SK-N-SH (cell line): ENCODE measurements around the gene NPW. TPM values are rescaled to one million over a fixed set of nuclear protein-coding genes. Genes with fewer than 3 reads are reported as not detected.

ENCODE experiments used
- CTCF ChIA-PET: fragments of 300-600, 350-600 bp; formaldehyde crosslinking; extraction: SDS; loops from one replicate; lab custom pipeline; 2021; lab: Yijun Ruan, JAX
- POLR2A ChIA-PET: fragments of 350-600 bp; sonication (Branson Sonifier 250); formaldehyde crosslinking; extraction: SDS; loops from one replicate; lab custom pipeline; 2020; ENCODE audit warnings: antibody characterized with exemption, inconsistent platforms; lab: Yijun Ruan, JAX
- DNase-seq: peaks from one replicate; pipeline ENCODE4 v3.0.0; 2012
- H2AFZ ChIP-seq: fragments of 200-600 bp; sonication (generic); 2 replicates; pipeline ENCODE4 v1.8.1; 2016; ENCODE audit warnings: antibody characterized with exemption, mild to moderate bottlenecking, low read depth
- H3F3A ChIP-seq: fragments of 200-600 bp; sonication (generic); replicated peaks from 2 replicates; pipeline ENCODE3; 2016; ENCODE audit warnings: antibody characterized with exemption, mild to moderate bottlenecking; ENCODE audit not compliant: insufficient read depth
- H3K27ac ChIP-seq, 2 experiments: fragments of 200-500 bp in 1 of 2; fragments of 200-600 bp in 1 of 2; sonication (Bioruptor generic) in 1 of 2; sonication (generic), shearing (Covaris generic) in 1 of 2; 2 replicates each; pipeline versions ENCODE4 v1.5.1 to v1.6.1; 2014 to 2016; ENCODE audit warnings: low read depth in 2 of 2, inconsistent platforms in 1 of 2, low read length in 1 of 2, mild to moderate bottlenecking in 1 of 2, mixed read lengths in 1 of 2
- H3K27me3 ChIP-seq: fragments of 200-600 bp; sonication (generic), shearing (Covaris generic); 2 replicates; pipeline ENCODE4 v1.6.1; 2016; ENCODE audit warnings: mixed run types; ENCODE audit not compliant: insufficient read depth
- H3K36me3 ChIP-seq, 2 experiments: fragments of 200-500 bp in 1 of 2; fragments of 200-600 bp in 1 of 2; sonication (Bioruptor generic) in 1 of 2; sonication (generic) in 1 of 2; replicated peaks in 1 of 2; 2 replicates each; pipeline versions ENCODE3 to v1.5.1; 2014 to 2016; ENCODE audit warnings: low read length in 1 of 2, mild to moderate bottlenecking in 1 of 2; ENCODE audit not compliant: insufficient read depth in 2 of 2, control insufficient read depth in 1 of 2
- H3K4me1 ChIP-seq, 2 experiments: fragments of 200-500 bp in 1 of 2; fragments of 200-600 bp in 1 of 2; sonication (Bioruptor generic) in 1 of 2; sonication (generic), shearing (Covaris generic) in 1 of 2; 2 replicates each; pipeline versions ENCODE4 v1.5.1 to v1.6.1; 2014 to 2016; ENCODE audit warnings: low read depth in 1 of 2, low read length in 1 of 2, mixed run types in 1 of 2; ENCODE audit not compliant: insufficient read depth in 2 of 2, control insufficient read depth in 1 of 2
- H3K4me2 ChIP-seq: fragments of 200-600 bp; sonication (generic), shearing (Covaris generic); 2 replicates; pipeline ENCODE4 v1.6.1; 2017; ENCODE audit warnings: mixed run types
- H3K4me3 ChIP-seq, 2 experiments: fragments of 200-500 bp in 1 of 2; fragments of 200-600 bp in 1 of 2; sonication (Bioruptor generic) in 1 of 2; sonication (generic), shearing (Covaris generic) in 1 of 2; 2 replicates each; pipeline versions ENCODE4 v1.5.1 to v1.8.1; 2014 to 2016; ENCODE audit warnings: low read depth in 2 of 2, inconsistent platforms in 1 of 2, low read length in 1 of 2, mild to moderate bottlenecking in 1 of 2, mixed read lengths in 1 of 2, moderate library complexity in 1 of 2
- H3K79me2 ChIP-seq: fragments of 200-600 bp; sonication (generic); 2 replicates; pipeline ENCODE4 v1.8.1; 2017; ENCODE audit warnings: mild to moderate bottlenecking; ENCODE audit not compliant: insufficient read depth
- H3K9ac ChIP-seq: fragments of 200-600 bp; sonication (generic); 2 replicates; pipeline ENCODE4 v1.6.1; 2017; ENCODE audit warnings: mixed run types
- H3K9me2 ChIP-seq: fragments of 200-600 bp; sonication (generic); 2 replicates; pipeline ENCODE4 v1.6.1; 2017; ENCODE audit warnings: mixed run types
- H3K9me3 ChIP-seq: fragments of 200-600 bp; sonication (generic); 2 replicates; pipeline ENCODE4 v1.6.1; 2017; ENCODE audit warnings: mixed run types, mild to moderate bottlenecking, moderate library complexity
- H4K20me1 ChIP-seq: fragments of 200-600 bp; sonication (generic); 2 replicates; pipeline ENCODE4 v1.6.1; 2017; ENCODE audit warnings: mild to moderate bottlenecking, mixed run types; ENCODE audit not compliant: insufficient read depth
- CHD2 ChIP-seq: fragments of 150-350 bp; IDR thresholded peaks from 2 replicates; pipeline ENCODE4 v1.6.1; 2018; ENCODE audit warnings: low read length; ENCODE audit not compliant: partially characterized antibody
- CTCF ChIP-seq: fragments of 200-600 bp; sonication (generic); IDR thresholded peaks from 2 replicates; pipeline ENCODE4 v1.6.1; 2017; ENCODE audit warnings: antibody characterized with exemption, mild to moderate bottlenecking, moderate library complexity
- EP300 ChIP-seq, 2 experiments: IDR thresholded peaks; 2 replicates each; pipeline versions ENCODE4 v1.4.0 to v1.6.1; 2012; ENCODE audit warnings: borderline replicate concordance in 1 of 2, low read depth in 1 of 2, low read length in 1 of 2
- FOSL2 ChIP-seq: IDR thresholded peaks from 2 replicates; pipeline ENCODE4 v1.4.0; 2012; ENCODE audit warnings: low read depth, mild to moderate bottlenecking, moderate library complexity, borderline replicate concordance
- FOXJ3 ChIP-seq: sonication (generic); formaldehyde crosslinking; IDR thresholded peaks from 2 replicates; pipeline ENCODE4 v1.5.1; 2020; ENCODE audit warnings: mild to moderate bottlenecking, missing genetic modification reagents
- FOXM1 ChIP-seq: IDR thresholded peaks from 2 replicates; pipeline ENCODE4 v1.4.0; 2012; ENCODE audit warnings: low read depth, mild to moderate bottlenecking
- GABPA ChIP-seq: IDR thresholded peaks from 2 replicates; pipeline ENCODE4 v1.4.0; 2012; ENCODE audit warnings: low read depth, mild to moderate bottlenecking
- GATA2 ChIP-seq: sonication (generic); formaldehyde crosslinking; IDR thresholded peaks from 2 replicates; pipeline ENCODE4 v1.5.0; 2020; ENCODE audit warnings: mild to moderate bottlenecking, missing genetic modification reagents
- JUND ChIP-seq: IDR thresholded peaks from 2 replicates; pipeline ENCODE4 v1.4.0; 2012
- MAX ChIP-seq: IDR thresholded peaks from 2 replicates; pipeline ENCODE4 v1.4.0; 2012; ENCODE audit warnings: low read depth
- MXI1 ChIP-seq: IDR thresholded peaks from 2 replicates; pipeline ENCODE4 v1.6.1; 2012; ENCODE audit warnings: mild to moderate bottlenecking, low read depth, low read length, improper control_type of control experiment
- NFIC ChIP-seq: IDR thresholded peaks from 2 replicates; pipeline ENCODE4 v1.4.0; 2012; ENCODE audit warnings: borderline replicate concordance
- POLR2AphosphoS5 ChIP-seq: IDR thresholded peaks from 2 replicates; pipeline ENCODE4 v1.6.1; 2012; ENCODE audit warnings: low read depth, low read length
- RAD21 ChIP-seq: IDR thresholded peaks from 2 replicates; pipeline ENCODE4 v1.6.1; 2012; ENCODE audit warnings: mild to moderate bottlenecking, low read length
- RCOR1 ChIP-seq: fragments of 150-350 bp; IDR thresholded peaks from 2 replicates; pipeline ENCODE4 v1.6.1; 2017; ENCODE audit warnings: antibody characterized with exemption, low read length
- REST ChIP-seq: IDR thresholded peaks from 2 replicates; pipeline ENCODE4 v1.6.1; 2012; ENCODE audit warnings: mild to moderate bottlenecking, low read depth, low read length, moderate library complexity
- RFX5 ChIP-seq: IDR thresholded peaks from 2 replicates; pipeline ENCODE4 v1.6.1; 2012; ENCODE audit warnings: mild to moderate bottlenecking, improper control_type of control experiment, low read length
- RXRA ChIP-seq: IDR thresholded peaks from 2 replicates; pipeline ENCODE4 v1.4.0; 2012; ENCODE audit warnings: low read depth, mild to moderate bottlenecking, borderline replicate concordance
- SIN3A ChIP-seq: IDR thresholded peaks from 2 replicates; pipeline ENCODE4 v1.6.1; 2012; ENCODE audit warnings: low read depth, mild to moderate bottlenecking, low read length, moderate library complexity, borderline replicate concordance
- SMC3 ChIP-seq: IDR thresholded peaks from 2 replicates; pipeline ENCODE4 v1.6.1; 2012; ENCODE audit warnings: low read depth, low read length, improper control_type of control experiment
- WGBS: methylation state at CpG from one replicate; pipeline ENCODE4 v1.1.6; 2017; ENCODE audit warnings: low lambda C conversion rate; 5-methylcytosine and 5-hydroxymethylcytosine counted together
- polyA plus RNA-seq, 3 experiments: library from polyadenylated mRNA; depleted of rRNA; stranded (reverse); fragments of >200 nt; gene quantifications; 2 replicates each; pipeline ENCODE4 v1.2.3, GENCODE V29; 2012
- TF ChIP-seq, protein P1 (sequence below): IDR thresholded peaks from 2 replicates; pipeline ENCODE4 v1.4.0; 2012; ENCODE audit warnings: low read depth, borderline replicate concordance

NPW gene
- polyA plus RNA-seq, 1 of the 3 experiments (the other 2 are of a cell fraction), result 1.1 TPM

DNA sequence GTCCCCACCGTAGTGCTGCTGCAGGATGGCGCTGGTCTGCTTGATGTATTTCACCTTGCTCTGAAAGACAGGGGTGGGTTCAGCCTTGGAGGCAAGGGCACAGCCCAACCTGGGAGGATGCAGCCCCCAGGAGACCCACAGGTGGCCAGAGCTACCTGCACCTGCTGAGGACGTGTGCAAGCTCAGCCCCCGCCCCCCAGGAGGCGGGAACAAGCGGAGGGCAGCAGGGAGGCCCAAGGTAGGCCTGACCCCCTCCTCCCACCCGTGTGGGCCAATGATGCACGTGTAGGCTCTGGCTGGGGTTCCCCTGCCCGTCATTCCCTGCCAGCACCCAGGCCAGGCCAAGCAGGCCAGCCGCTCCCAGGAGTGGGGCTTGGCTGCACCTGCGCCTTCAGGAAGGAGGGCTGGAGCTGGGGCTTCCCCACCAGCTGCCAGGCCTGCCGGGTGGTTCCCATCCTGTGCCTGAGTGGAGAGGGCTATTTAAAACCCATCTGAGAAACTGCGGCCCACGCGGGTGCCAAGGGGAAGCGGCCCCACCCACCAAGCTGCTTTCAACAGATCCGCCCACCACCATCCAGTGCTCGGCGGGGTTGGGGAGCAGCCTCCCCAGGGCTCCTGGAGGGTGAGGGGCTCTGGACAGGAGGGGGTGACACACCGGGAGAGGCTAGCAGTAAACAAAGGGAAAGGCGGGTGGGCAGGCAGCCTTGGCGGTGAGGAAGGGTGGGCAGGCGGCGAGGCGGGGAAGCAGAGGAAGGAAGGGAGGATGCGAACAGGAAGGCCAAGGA is 24.3 kb downstream of the NPW start:
- Histone ChIP-seq H3K9me2 (no peaks in the 10 kb centered on the region), H3K36me3 (peaks cover 0 to 9% of the 10 kb centered on the region in 2 experiments), H3K4me3 (no peak overlapping the region), H3K4me1 (peaks cover 4 to 47% of the 10 kb centered on the region in 2 experiments; a peak in 3 of 4 replicates), H3K9ac (no peak overlapping the region), H3K9me3 (no peaks in the 10 kb centered on the region), H3K4me2 (no peak overlapping the region), H2AFZ (no peak overlapping the region), H3F3A (peaks cover 3% of the 10 kb centered on the region)
- no peak for DNase-seq
- whole genome bisulfite sequencing, result 94% methylated on average over 12 of the region's 26 CpGs
- TF ChIP-seq CHD2 (no peak), JUND (no peak), RXRA (no peak), FOXJ3 (CRISPR knock-in tag) (no peak), POLR2AphosphoS5 (no peak), MAX (no peak), FOXM1 (no peak), SMC3 (no peak), GATA2 (CRISPR knock-in tag) (no peak), MXI1 (no peak), RFX5 (no peak), SIN3A (no peak), RAD21 (no peak), GABPA (no peak), NFIC (no peak), FOSL2 (no peak)
- TF ChIP-seq, protein P1, sequence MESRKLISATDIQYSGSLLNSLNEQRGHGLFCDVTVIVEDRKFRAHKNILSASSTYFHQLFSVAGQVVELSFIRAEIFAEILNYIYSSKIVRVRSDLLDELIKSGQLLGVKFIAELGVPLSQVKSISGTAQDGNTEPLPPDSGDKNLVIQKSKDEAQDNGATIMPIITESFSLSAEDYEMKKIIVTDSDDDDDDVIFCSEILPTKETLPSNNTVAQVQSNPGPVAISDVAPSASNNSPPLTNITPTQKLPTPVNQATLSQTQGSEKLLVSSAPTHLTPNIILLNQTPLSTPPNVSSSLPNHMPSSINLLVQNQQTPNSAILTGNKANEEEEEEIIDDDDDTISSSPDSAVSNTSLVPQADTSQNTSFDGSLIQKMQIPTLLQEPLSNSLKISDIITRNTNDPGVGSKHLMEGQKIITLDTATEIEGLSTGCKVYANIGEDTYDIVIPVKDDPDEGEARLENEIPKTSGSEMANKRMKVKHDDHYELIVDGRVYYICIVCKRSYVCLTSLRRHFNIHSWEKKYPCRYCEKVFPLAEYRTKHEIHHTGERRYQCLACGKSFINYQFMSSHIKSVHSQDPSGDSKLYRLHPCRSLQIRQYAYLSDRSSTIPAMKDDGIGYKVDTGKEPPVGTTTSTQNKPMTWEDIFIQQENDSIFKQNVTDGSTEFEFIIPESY, result no peak
- TF ChIP-seq, all 33 proteins: peak for 0
- Histone ChIP-seq H3K79me2 (peaks cover 23% of the 10 kb centered on the region), H3K27ac (no peak overlapping the region; a peak in 1 of 4 replicates), H4K20me1 (no peaks in the 10 kb centered on the region), H3K27me3 (no peaks in the 10 kb centered on the region)
- CTCF ChIA-PET, result interaction anchor here (0.6 to 5.8 kb wide), 5 partner anchors 9 to 97 kb away, joined by 3 to 43 read pairs (median 4); partner anchors contain the start of gene NHERF2
- POLR2A ChIA-PET, result no interaction called here

GRCh38 chr16:2044541-2044940 is 25.0 kb downstream of the NPW start:
- Histone ChIP-seq H3K36me3 (peaks cover 0 to 9% of the 10 kb centered on the region in 2 experiments), H3K4me2 (no peak overlapping the region), H3K27me3 (no peaks in the 10 kb centered on the region)
- WGBS, result 95% methylated on average over 19 of the region's 22 CpGs
- no peak for DNase-seq
- TF ChIP-seq RCOR1 (no peak), SIN3A (no peak), REST (no peak), CTCF (no peak), EP300 (IDR thresholded peaks at IDR 0.05; ENCODE audit: borderline replicate concordance in 1 of 2, low read depth in 1 of 2, low read length in 1 of 2) (no peak), MXI1 (no peak)
- TF ChIP-seq, all 33 proteins: peak for 0
- CTCF ChIA-PET, result interaction anchor here (1.1 to 5.8 kb wide), 4 partner anchors 9 to 96 kb away, joined by 3 to 43 read pairs (median 5); partner anchors contain the start of gene NHERF2
- Histone ChIP-seq H3K9me2 (no peaks in the 10 kb centered on the region), H3K4me3 (no peak overlapping the region), H3K4me1 (peaks cover 4 to 44% of the 10 kb centered on the region in 2 experiments; a peak in 3 of 4 replicates), H2AFZ (no peak overlapping the region), H3K27ac (no peak overlapping the region), H3K9me3 (no peaks in the 10 kb centered on the region), H3K79me2 (peaks cover 30% of the 10 kb centered on the region), H3F3A (peaks cover 3% of the 10 kb centered on the region), H3K9ac (no peak overlapping the region), H4K20me1 (no peaks in the 10 kb centered on the region)
- POLR2A ChIA-PET, result no interaction called here
